ENCODE data around the gene SEPTIN8.

SEPTIN8 gene

GRCh38 chr5:132781029-132781428 lies 4.0 kb upstream of the SEPTIN8 start:
- DNase-seq, result no peak

DNA sequence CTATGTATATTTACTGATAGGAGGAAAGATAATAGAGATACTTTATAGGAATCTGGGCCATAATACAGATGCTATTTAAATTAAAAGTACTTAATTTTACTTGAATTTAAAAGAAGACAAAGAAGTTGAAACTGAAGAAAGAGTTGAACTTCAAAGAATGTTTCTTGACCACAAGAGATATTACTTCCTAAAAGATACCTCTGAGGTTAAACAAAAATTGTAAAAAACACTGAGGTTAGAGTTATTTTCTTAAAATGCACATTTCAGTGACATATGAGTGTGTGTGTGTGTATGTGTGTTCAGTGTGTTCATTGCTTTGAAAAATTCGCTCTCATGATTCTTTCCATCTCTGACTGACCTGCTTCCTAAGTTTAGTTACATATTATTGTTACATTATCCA lies 3.5 kb upstream of the SEPTIN8 start:
- DNase-seq, result no peak

- peak; percentile 4 for DNase-seq
Observed at GRCh38 chr5:132779961-132780360, 2.9 kb upstream of the SEPTIN8 start.

- DNase-seq, result no peak
Observed at GRCh38 chr5:132778856-132779255, 1.8 kb upstream of the SEPTIN8 start.

DNA sequence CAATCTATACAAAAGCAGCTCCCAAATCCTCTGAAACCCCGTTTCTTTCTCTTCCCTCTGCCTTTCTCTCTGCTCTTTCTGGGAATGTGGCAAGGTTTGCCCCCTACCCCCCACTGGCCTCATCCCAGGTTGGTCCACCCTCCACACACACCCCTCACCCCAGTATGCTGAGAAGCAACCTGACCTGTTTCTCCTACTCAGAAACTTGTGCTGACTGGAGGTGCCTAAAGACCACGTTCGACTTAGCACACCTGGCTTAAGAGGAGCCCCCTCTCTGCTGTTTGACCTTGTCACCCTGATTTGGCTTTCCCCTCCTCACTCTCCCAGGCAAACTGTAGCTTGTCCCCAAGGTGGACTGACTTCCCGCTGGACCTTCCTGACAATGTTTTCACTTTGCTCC lies 1.1 kb upstream of the SEPTIN8 start:
- peak; percentile 37 for DNase-seq

DNA sequence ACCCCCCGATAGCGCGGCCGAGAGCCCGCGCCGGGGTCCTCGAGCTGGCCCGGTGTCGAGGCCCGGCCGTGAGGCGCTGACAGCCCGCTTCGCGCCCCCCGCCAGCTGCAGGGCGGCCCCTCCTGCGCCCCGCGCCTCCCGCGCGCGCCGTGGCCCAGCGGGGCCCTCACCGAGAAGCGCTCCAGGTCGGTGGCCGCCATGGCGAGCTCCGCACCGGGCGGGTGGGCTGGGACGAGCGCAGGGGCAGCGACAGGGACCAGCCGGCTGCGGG lies 166 bp downstream of the SEPTIN8 start:
- DNase-seq, result no peak

GRCh38 chr5:132776131-132776937 lies 705 bp downstream of the SEPTIN8 start:
- peak; percentile 60 for DNase-seq

DNA sequence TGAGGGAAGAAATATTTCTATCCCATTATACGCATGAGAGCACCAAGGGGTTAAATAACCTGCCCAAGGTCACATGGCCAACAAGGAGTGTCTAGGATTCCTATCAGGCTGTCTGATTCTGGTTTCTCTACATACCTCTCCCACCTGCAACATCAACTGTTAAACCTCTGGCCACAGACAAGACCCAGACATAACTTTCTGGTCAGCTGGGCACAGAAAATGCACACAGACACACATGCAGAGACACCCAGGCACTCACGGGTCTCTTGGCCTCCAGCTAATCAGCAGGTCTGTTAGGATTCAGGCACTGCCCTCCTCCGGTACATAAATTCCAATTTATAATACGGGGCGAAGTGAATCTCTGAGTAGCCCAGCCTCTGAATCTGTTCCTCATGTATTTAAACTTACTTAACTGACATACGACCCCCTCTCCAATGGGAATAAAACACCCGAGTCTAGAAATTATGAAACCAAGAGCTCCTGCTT lies 1.5 kb downstream of the SEPTIN8 start:
- DNase-seq, result peak; percentile 17

GRCh38 chr5:132774896-132775295 lies 2.1 kb downstream of the SEPTIN8 start:
- peak; percentile 56 for DNase-seq

GRCh38 chr5:132774406-132774805 lies 2.6 kb downstream of the SEPTIN8 start:
- DNase-seq, result peak; percentile 21

- peak; percentile 47 for DNase-seq
Observed at GRCh38 chr5:132773601-132774355, 3.3 kb downstream of the SEPTIN8 start.

DNA sequence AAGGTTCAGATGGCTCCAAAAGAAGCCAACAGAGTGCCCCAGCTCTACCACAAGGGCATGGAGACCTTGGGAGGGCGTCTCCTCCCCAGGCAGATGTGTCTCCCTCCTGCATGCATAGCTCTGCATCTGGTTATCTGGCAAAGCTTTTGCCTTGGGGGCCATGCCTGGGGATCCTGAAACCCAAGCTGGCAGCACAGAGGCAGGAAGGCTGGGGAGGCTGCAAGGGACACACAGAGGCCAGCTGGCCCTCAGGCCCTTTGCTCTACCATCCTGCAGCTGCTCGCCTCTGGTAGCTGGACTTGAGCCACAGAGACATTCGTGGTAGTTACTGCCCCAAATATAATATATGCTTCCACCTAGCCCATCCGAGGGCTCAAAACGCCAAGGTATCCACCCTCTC lies 3.9 kb downstream of the SEPTIN8 start:
- peak; percentile 27 for DNase-seq

GRCh38 chr5:132772291-132773070 lies 4.6 kb downstream of the SEPTIN8 start:
- DNase-seq, result peak; percentile 45

DNA sequence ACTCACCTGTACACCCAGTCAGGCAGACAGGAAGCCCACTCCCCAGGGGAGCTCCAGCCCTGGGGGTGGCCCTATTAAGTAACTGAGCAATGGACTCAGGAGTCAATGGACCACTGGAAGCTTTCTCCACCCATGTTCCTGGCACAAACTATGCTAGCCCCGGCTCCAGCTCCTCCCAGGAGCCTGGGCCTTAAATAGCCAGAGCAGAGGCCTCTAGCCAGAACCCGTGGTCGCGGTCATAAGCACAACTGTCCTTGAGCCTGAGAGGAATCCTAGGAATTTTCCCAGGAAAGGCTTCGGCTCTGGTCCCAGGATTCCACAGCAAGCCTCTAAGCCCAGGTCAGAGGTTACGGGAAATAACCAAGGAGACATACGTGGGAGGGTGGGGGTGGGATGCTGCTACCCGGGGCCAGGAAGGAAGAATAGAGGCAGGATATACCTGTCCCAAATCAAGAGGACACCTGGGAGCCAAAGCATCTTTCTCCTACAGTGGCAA lies 5.5 kb downstream of the SEPTIN8 start:
- DNase-seq, result peak; percentile 39

GRCh38 chr5:132770476-132771159 lies 6.4 kb downstream of the SEPTIN8 start:
- DNase-seq, result peak; percentile 57

DNA sequence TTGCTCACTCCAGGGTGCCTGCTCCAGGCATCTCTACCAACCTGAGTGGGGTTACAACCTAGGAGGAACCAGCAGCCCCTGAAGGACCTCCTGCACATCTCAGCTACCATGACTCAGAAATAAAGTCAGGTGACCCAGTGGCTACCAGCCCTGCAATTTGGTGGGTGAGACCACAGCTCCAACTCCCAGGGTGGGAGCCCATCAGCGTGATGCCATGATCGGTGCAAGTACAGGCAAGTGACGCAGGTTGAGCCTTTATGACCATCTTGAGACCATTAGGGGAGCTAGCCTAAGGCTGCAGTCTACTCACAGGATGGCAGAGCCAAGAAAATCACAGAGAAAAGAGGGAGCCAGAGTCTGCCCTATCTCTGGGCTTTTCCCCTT lies 8.6 kb downstream of the SEPTIN8 start:
- DNase-seq, result no peak

- DNase-seq, result no peak
Observed at GRCh38 chr5:132767150-132767549, 9.9 kb downstream of the SEPTIN8 start.

DNA sequence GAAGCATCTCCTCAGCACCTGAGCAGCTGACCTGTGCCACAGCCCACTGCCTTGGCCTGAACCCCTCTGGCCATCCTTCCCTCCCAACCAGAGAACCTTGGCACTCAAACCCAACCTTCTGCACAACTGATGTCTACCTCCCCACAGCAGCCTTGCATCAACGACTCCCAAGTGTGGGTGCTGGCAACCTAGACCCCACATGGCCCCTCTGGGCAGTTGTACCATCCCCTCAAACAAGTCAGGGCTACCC lies 10.3 kb downstream of the SEPTIN8 start:
- no peak for DNase-seq

GRCh38 chr5:132766020-132766805 lies 10.8 kb downstream of the SEPTIN8 start:
- no peak for DNase-seq

GRCh38 chr5:132765311-132766019 lies 11.6 kb downstream of the SEPTIN8 start:
- peak; percentile 53 for DNase-seq

DNA sequence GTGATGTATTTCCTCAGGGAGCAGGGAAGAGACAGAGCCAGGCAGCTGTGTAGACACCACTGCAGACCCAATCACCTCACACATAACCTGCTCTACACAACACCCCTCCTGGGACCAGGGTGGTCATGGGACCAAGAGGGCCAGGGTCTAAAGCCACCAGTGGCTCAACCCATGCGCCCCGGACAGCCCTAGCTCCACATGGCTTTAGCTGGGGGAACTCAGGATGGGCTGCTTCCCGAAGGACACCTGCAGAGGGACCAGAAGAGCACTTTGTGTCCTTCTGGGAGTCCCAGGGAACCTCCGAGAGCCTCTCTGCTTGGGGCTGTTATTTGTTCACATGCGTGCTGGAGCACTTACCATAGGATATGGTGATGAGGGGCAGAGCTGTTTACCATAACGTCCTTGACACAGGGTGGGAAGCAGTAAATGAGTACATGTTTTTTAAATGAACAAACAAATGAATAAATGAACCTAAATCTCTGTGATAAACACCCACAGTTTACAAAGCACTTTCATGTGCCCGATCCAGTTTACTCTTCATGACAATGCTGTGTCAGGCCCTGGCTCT lies 12.3 kb downstream of the SEPTIN8 start:
- no peak for DNase-seq

Measured in activated effector memory CD4-positive, alpha-beta T cell treated with anti-CD3 and anti-CD28 coated beads, Interleukin-2, amount 50 U/mL, for 16 hours (primary cell).